Measurements from ENCODE around the gene C1S.
"Not testable (repeated sequence)": the region's sequence is repeated elsewhere in the genome, so short reads cannot be mapped to it uniquely, and the experiment has no call there.

C1S gene

DNA sequence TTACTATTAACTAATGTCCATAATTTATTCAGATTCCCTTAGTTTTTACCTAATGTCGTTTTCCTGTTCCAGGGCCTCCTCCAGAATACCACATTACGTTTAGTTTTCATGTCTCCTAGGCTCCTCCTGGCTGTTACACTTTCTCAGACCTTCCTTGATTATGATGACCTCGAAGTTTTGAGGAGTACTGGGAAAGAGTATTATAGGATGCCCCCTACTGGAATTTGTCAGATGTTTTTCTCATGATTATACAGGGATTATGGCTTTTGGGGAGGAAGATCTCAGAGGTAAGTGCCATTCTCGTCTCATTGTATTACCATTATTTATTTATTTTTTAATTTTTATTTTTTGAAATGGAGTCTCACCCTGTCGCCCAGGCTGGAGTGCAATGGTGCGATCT lies 17.7 kb upstream of the C1S start:
- DNase-seq (ENCODE audit: low read depth) = no peak
- in situ Hi-C loops (cut with HindIII; ENCODE audit: low sequenced_read_pairs) = no loop called here
- H3K4me3 ChIP-seq (ENCODE audit: low read depth, low read length) = no peak overlapping the region
- TF ChIP-seq, protein P1, sequence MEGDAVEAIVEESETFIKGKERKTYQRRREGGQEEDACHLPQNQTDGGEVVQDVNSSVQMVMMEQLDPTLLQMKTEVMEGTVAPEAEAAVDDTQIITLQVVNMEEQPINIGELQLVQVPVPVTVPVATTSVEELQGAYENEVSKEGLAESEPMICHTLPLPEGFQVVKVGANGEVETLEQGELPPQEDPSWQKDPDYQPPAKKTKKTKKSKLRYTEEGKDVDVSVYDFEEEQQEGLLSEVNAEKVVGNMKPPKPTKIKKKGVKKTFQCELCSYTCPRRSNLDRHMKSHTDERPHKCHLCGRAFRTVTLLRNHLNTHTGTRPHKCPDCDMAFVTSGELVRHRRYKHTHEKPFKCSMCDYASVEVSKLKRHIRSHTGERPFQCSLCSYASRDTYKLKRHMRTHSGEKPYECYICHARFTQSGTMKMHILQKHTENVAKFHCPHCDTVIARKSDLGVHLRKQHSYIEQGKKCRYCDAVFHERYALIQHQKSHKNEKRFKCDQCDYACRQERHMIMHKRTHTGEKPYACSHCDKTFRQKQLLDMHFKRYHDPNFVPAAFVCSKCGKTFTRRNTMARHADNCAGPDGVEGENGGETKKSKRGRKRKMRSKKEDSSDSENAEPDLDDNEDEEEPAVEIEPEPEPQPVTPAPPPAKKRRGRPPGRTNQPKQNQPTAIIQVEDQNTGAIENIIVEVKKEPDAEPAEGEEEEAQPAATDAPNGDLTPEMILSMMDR (IDR thresholded peaks at IDR 0.05; ENCODE audit: low read depth, low read length, missing control alignments) = peak; percentile 32

DNA sequence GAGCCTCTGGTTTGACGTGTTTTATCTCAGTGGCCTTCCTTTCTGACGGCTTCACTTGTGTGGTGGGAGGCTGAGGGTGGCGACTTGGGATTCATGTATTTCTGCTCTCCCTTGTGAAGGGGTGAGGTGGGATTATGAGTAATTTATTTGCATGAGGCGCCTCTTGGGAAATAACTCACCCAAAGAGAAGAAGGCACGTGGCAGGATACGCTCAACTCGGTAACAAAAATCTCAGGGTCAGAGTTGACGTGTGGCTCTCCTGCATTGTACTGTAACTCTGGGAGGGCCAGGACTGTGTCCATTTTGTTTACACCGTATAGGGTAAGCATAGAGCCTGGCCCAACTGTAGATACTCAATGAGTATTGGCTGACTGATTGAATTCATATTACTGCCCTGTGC lies 14.6 kb upstream of the C1S start:
- TF ChIP-seq, protein P1 (IDR thresholded peaks at IDR 0.05; ENCODE audit: low read depth, low read length, missing control alignments) = no peak
- in situ Hi-C loops (cut with HindIII; ENCODE audit: low sequenced_read_pairs) = no loop called here
- no peak overlapping the region for H3K4me3 ChIP-seq (ENCODE audit: low read depth, low read length)
- DNase-seq (ENCODE audit: low read depth) = no peak

DNA sequence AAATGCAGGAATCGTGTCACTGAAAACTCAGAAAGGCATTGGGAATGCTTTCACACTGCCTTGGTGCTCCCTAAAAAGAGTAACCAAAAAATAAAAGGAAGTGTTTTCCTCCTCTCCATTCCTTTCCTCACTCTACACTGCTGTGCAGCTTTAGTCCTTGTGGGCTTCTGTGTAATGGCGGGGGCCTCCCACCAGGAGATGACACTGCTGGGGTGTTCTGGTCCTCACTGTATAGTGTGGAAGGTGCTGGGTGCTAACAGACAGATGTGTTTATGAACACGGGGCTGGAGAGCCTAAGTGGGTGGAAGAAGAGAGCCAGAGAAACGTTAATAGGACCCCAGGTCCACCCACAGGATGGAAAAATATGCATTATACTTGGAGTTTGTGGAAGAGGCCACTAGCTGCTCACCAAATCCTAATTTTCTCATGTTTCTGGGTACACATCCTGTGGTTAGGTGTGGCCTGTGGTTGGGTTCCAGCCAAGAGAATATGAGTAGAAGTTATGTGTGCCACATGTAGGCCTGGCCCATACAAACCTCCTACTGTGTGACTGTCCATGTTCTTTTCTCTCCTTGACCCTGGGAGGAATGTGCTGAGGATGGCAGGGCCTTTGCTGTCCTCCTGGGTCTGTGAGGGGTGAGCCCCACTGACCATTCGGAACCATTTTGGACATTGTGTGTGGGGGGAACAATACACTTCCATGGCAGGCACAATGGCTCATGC lies 14.0 kb upstream of the C1S start:
- in situ Hi-C loops (cut with HindIII; ENCODE audit: low sequenced_read_pairs) = no loop called here
- DNase-seq (ENCODE audit: low read depth) = no peak
- H3K4me3 ChIP-seq (ENCODE audit: low read depth, low read length) = no peak overlapping the region
- TF ChIP-seq, protein P1 (IDR thresholded peaks at IDR 0.05; ENCODE audit: low read depth, low read length, missing control alignments) = no peak

DNA sequence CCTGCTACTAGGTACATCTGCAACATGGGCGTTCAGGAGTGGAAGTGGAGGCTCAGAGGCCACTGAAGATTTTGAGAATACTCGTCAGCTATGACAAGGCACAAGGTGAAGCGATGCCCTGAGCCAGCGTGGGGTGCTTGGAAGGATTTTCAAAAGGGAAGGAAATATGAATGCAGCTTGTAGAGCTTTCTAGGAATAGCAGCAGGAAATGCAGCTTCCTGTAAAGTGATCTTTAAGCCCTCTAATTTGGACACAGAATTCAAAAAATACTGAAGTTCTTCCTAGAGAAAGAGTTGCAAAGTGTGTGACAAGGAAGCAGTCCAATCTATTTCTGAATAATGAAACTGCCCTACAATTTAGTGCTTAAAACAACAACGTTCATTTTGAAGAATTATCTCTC lies 13.2 kb upstream of the C1S start:
- no peak overlapping the region for H3K4me3 ChIP-seq (ENCODE audit: low read depth, low read length)
- in situ Hi-C loops (cut with HindIII; ENCODE audit: low sequenced_read_pairs) = no loop called here
- TF ChIP-seq, protein P1 (IDR thresholded peaks at IDR 0.05; ENCODE audit: low read depth, low read length, missing control alignments) = no peak
- DNase-seq (ENCODE audit: low read depth) = no peak

DNA sequence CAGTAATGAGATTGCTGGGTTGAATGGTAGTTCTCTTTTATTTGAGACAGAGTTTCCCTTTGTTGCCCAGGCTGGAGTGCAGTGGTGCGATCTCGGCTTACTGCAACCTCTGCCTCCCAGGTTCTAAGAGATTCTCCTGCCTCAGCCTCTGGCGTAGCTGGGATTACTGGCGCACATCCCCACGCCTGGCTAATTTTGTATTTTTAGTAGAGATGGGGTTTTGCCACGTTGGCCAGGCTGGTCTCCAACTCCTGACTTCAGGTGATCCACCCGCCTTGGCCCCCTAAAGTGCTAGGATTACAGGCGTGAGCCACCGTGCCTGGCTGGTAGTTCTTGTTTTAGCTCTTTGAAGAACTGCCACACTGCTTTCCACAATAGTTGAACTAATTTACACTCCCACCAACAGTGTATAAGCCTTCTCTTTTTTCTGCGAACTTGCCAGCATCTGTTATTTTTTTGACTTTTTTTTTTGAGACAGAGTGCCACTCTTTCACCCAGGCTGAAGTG lies 11.0 kb upstream of the C1S start:
- in situ Hi-C loops (cut with HindIII; ENCODE audit: low sequenced_read_pairs); DNase-seq (ENCODE audit: low read depth); H3K4me3 ChIP-seq (ENCODE audit: low read depth, low read length): not testable (repeated sequence)

DNA sequence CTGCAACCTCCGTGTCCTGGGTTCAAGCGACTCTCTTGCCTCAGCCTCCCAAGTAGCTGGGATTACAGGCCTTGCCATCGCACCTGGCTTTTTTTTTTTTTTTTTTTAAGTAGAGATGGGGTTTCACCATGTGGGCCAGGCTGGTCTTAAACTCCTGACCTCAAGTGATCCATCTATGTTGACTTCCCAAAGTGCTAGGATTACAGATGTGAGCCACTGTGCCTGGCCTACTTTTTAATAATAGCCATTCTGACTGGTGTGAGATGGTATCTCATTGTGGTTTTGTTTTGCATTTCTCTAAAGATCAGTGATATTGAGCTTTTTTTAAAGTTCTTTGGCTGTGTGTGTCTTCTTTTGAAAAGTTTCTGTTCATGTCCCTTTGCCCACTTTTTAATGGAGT lies 10.5 kb upstream of the C1S start:
- in situ Hi-C loops (cut with HindIII; ENCODE audit: low sequenced_read_pairs); H3K4me3 ChIP-seq (ENCODE audit: low read depth, low read length): not testable (repeated sequence)

DNA sequence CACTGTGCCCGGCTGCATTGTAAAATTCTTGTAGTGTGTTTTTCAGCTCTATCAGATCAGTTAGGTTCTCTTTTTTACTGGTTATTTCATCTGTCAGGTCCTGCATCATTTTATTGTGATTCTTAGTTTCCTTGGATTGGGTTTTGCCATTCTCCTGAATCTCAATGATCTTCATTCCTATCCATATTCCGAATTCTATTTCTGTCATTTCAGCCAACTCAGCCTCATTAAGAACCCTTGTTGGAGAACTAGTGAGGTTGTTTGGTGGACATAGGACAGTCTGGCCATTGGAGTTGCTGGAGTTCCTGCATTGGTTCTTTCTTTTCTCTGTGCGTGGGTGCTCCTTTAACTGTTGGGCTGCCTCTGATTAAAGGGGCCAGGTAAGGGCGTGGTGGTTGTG lies 5.6 kb upstream of the C1S start:
- no peak overlapping the region for H3K4me3 ChIP-seq (ENCODE audit: low read depth, low read length)
- TF ChIP-seq, protein P1 (IDR thresholded peaks at IDR 0.05; ENCODE audit: low read depth, low read length, missing control alignments) = no peak
- DNase-seq (ENCODE audit: low read depth) = no peak
- in situ Hi-C loops (cut with HindIII; ENCODE audit: low sequenced_read_pairs) = loop anchor here (5.0 kb wide), 1 partner anchor 52 kb away; the partner anchor contains the start of gene C1RL

More for the DNA sequence above, 10.5 kb upstream of the C1S start:
- DNase-seq (ENCODE audit: low read depth) = not testable (repeated sequence)

DNA sequence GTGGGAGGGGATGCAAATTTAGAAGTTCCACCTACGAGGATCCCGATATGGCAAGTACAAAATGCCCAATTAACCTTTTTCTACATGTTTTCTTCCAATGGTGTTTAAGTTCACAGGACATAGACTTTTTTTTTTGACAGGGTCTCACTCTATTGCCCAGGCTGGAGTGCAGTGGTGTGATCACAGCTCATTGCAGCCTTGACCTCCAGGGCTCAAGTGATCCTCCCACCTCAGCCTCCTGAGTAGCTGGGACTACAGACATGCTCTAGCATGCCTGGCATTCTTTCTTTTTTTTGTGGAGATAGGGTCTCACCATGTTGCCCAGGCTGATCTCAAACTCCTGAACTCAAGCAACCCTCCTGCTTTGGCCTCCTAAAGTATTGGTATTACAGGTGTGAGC lies 4.8 kb upstream of the C1S start:
- not testable (repeated sequence) for DNase-seq (ENCODE audit: low read depth); H3K4me3 ChIP-seq (ENCODE audit: low read depth, low read length)
- in situ Hi-C loops (cut with HindIII; ENCODE audit: low sequenced_read_pairs) = loop anchor here (5.0 kb wide), 1 partner anchor 52 kb away; the partner anchor contains the start of gene C1RL

Measured in astrocyte of the cerebellum (primary cell).